H1 (cell line): ENCODE data around the gene TPD52L1. TPM values are rescaled to one million over a fixed set of nuclear protein-coding genes. Genes with fewer than 3 reads are reported as not detected.

Source experiments
- CTCF ChIA-PET: fragments of 300-600 bp; sonication (Branson Sonifier 250); formaldehyde crosslinking; loops from one replicate; lab custom pipeline; 2021; ENCODE audit not compliant: partially characterized antibody; lab: Charles Lee
- POLR2A ChIA-PET: fragments of 300-600 bp; sonication (Branson Sonifier 250); formaldehyde crosslinking; loops from one replicate; lab custom pipeline; 2021; ENCODE audit warnings: inconsistent platforms; ENCODE audit not compliant: partially characterized antibody; lab: Charles Lee
- DNase-seq, 2 experiments: peaks; one replicate each; pipeline versions ENCODE4 v3.0.0 to v3.0.0-alpha.2; 2010 to 2022; ENCODE audit warnings: low spot score in 2 of 2, low read depth in 1 of 2, mixed read lengths in 1 of 2
- FAIRE-seq: peaks from 2 replicates; lab custom pipeline; 2011; peaks lifted over from hg19 to GRCh38; lab: Jason Lieb, UNC
- H2AFZ ChIP-seq: 2 replicates; pipeline ENCODE4 v1.8.1; 2012; ENCODE audit warnings: low read length, inconsistent platforms
- H2AK5ac ChIP-seq: 2 replicates; pipeline ENCODE4 v1.6.1; 2013; ENCODE audit warnings: low read depth, low read length
- H2BK120ac ChIP-seq: replicated peaks from 2 replicates; pipeline ENCODE3; 2013; ENCODE audit warnings: low read depth, low read length, inconsistent platforms
- H2BK12ac ChIP-seq: 2 replicates; pipeline ENCODE4 v1.6.1; 2013; ENCODE audit warnings: low read depth, low read length
- H2BK15ac ChIP-seq: 2 replicates; pipeline ENCODE4 v1.6.1; 2013; ENCODE audit warnings: low read length
- H2BK20ac ChIP-seq: 2 replicates; pipeline ENCODE4 v1.6.1; 2013; ENCODE audit warnings: low read length
- H2BK5ac ChIP-seq: 2 replicates; pipeline ENCODE4 v1.6.1; 2013; ENCODE audit warnings: low read depth, low read length
- H3K14ac ChIP-seq: 2 replicates; pipeline ENCODE4 v1.6.1; 2013; ENCODE audit warnings: inconsistent platforms; ENCODE audit not compliant: insufficient read length
- H3K18ac ChIP-seq: 2 replicates; pipeline ENCODE4 v1.6.1; 2013; ENCODE audit warnings: low read length; ENCODE audit errors: extremely low read depth
- H3K23ac ChIP-seq: 2 replicates; pipeline ENCODE4 v1.6.1; 2013; ENCODE audit warnings: inconsistent platforms; ENCODE audit not compliant: insufficient read length
- H3K23me2 ChIP-seq: 2 replicates; pipeline ENCODE4 v1.6.1; 2013; ENCODE audit warnings: low read depth, low read length
- H3K27ac ChIP-seq: 2 replicates; pipeline ENCODE4 v1.6.1; 2011; ENCODE audit warnings: low read depth, low read length, inconsistent platforms
- H3K27me3 ChIP-seq, 4 experiments: replicated peaks in 1 of 4; 1 replicate in 1 of 4; 2 replicates in 3 of 4; pipeline versions ENCODE4 v1.6.1 to v1.8.1; 2011 to 2013; ENCODE audit warnings: low read length in 3 of 4, mild to moderate bottlenecking in 3 of 4, inconsistent platforms in 2 of 4, mixed read lengths in 2 of 4, moderate library complexity in 1 of 4; ENCODE audit not compliant: control insufficient read depth in 3 of 4, insufficient read depth in 3 of 4; ENCODE audit errors: extremely low read depth in 1 of 4
- H3K36me3 ChIP-seq, 4 experiments: 2 replicates each; pipeline versions ENCODE4 v1.6.1 to v1.8.1; 2011 to 2013; ENCODE audit warnings: mild to moderate bottlenecking in 4 of 4, low read length in 3 of 4, moderate library complexity in 2 of 4, control low read depth in 1 of 4, inconsistent platforms in 1 of 4; ENCODE audit not compliant: insufficient read depth in 4 of 4, control insufficient read depth in 2 of 4
- H3K4ac ChIP-seq: replicated peaks from 2 replicates; pipeline ENCODE3; 2013; ENCODE audit warnings: low read length, low read depth, mixed read lengths, inconsistent platforms; ENCODE audit not compliant: insufficient read length
- H3K4me1 ChIP-seq, 4 experiments: replicated peaks in 1 of 4; 1 replicate in 1 of 4; 2 replicates in 3 of 4; pipeline versions ENCODE4 v1.6.1 to v1.8.1; 2011 to 2013; ENCODE audit warnings: low read length in 3 of 4, inconsistent platforms in 2 of 4, mixed read lengths in 1 of 4; ENCODE audit not compliant: insufficient read depth in 4 of 4, control insufficient read depth in 3 of 4
- H3K4me2 ChIP-seq, 2 experiments: 2 replicates each; pipeline versions ENCODE4 v1.6.1 to v1.8.1; 2011 to 2013; ENCODE audit warnings: low read depth in 2 of 2, low read length in 2 of 2, control low read depth in 1 of 2, inconsistent platforms in 1 of 2, mild to moderate bottlenecking in 1 of 2; ENCODE audit not compliant: insufficient read depth in 1 of 2
- H3K4me3 ChIP-seq, 4 experiments: fragments of 200-600, 300-600 bp in 1 of 4; sonication (generic), shearing (Covaris generic), sonication (Bioruptor Twin) in 1 of 4; 2 replicates each; pipeline versions ENCODE4 v1.5.1 to v1.8.1; 2011 to 2016; ENCODE audit warnings: low read length in 4 of 4, low read depth in 3 of 4, control low read depth in 2 of 4, inconsistent platforms in 2 of 4, mild to moderate bottlenecking in 2 of 4, mixed read lengths in 1 of 4, moderate library complexity in 1 of 4; ENCODE audit not compliant: insufficient read depth in 2 of 4; ENCODE audit errors: extremely low read depth in 1 of 4
- H3K56ac ChIP-seq: replicated peaks from 2 replicates; pipeline ENCODE3; 2013; ENCODE audit warnings: low read depth, mild to moderate bottlenecking, mixed read lengths, low read length, inconsistent platforms; ENCODE audit not compliant: insufficient read length
- H3K79me1 ChIP-seq: 2 replicates; pipeline ENCODE4 v1.6.1; 2013; ENCODE audit warnings: low read depth, low read length, control low read depth
- H3K79me2 ChIP-seq, 2 experiments: 2 replicates each; pipeline versions ENCODE4 v1.6.1 to v1.8.1; 2012 to 2013; ENCODE audit warnings: low read length in 2 of 2, mild to moderate bottlenecking in 2 of 2, inconsistent platforms in 1 of 2; ENCODE audit not compliant: insufficient read depth in 2 of 2, control insufficient read depth in 1 of 2
- H3K9ac ChIP-seq, 4 experiments: replicated peaks in 1 of 4; 1 replicate in 1 of 4; 2 replicates in 3 of 4; pipeline versions ENCODE4 v1.6.1 to v1.8.1; 2011 to 2013; ENCODE audit warnings: low read depth in 3 of 4, low read length in 3 of 4, control low read depth in 2 of 4, mild to moderate bottlenecking in 2 of 4, moderate library complexity in 2 of 4, inconsistent platforms in 1 of 4; ENCODE audit errors: extremely low read depth in 1 of 4
- H3K9me3 ChIP-seq, 2 experiments: 2 replicates each; pipeline versions ENCODE4 v1.6.1 to v1.8.1; 2012 to 2013; ENCODE audit warnings: mild to moderate bottlenecking in 2 of 2, moderate library complexity in 2 of 2, control low read depth in 1 of 2, inconsistent platforms in 1 of 2, low read depth in 1 of 2, low read length in 1 of 2, mixed read lengths in 1 of 2; ENCODE audit not compliant: insufficient read depth in 2 of 2
- H4K20me1 ChIP-seq, 2 experiments: replicated peaks in 1 of 2; 2 replicates each; pipeline versions ENCODE3 to v1.8.1; 2011 to 2013; ENCODE audit warnings: inconsistent platforms in 2 of 2, low read length in 2 of 2, mild to moderate bottlenecking in 1 of 2; ENCODE audit not compliant: insufficient read depth in 2 of 2, control insufficient read depth in 1 of 2
- H4K5ac ChIP-seq: 2 replicates; pipeline ENCODE4 v1.6.1; 2013; ENCODE audit warnings: low read length, low read depth, mixed read lengths, inconsistent platforms; ENCODE audit not compliant: insufficient read length
- H4K8ac ChIP-seq: 2 replicates; pipeline ENCODE4 v1.8.0; 2013; ENCODE audit warnings: mild to moderate bottlenecking, moderate library complexity, low read length, inconsistent platforms; ENCODE audit not compliant: insufficient read depth; ENCODE audit errors: extremely low read depth
- H4K91ac ChIP-seq: replicated peaks from 2 replicates; pipeline ENCODE3; 2013; ENCODE audit warnings: low read length, mixed read lengths, inconsistent platforms; ENCODE audit not compliant: insufficient read length
- ATF3 ChIP-seq: IDR thresholded peaks from 2 replicates; pipeline ENCODE4 v1.6.1; 2011; ENCODE audit warnings: low read depth, mild to moderate bottlenecking, low read length; ENCODE audit not compliant: insufficient read depth
- EGR1 ChIP-seq: IDR thresholded peaks from 2 replicates; pipeline ENCODE4 v1.6.1; 2011; ENCODE audit warnings: low read depth, low read length, borderline replicate concordance
- HDAC6 ChIP-seq: IDR thresholded peaks from one replicate; pipeline ENCODE4 v1.7.1; 2012; ENCODE audit warnings: low read depth, mild to moderate bottlenecking, inconsistent platforms, low read length, moderate library complexity
- JUND ChIP-seq: IDR thresholded peaks from 2 replicates; pipeline ENCODE4 v1.6.1; 2011; ENCODE audit warnings: mild to moderate bottlenecking, improper control_type of control experiment, low read length
- MAX ChIP-seq: IDR thresholded peaks from 2 replicates; pipeline ENCODE4 v1.6.1; 2012; ENCODE audit warnings: inconsistent platforms
- POU5F1 ChIP-seq: IDR thresholded peaks from 2 replicates; pipeline ENCODE4 v1.6.1; 2011; ENCODE audit warnings: low read depth, mild to moderate bottlenecking, low read length, moderate library complexity
- RNF2 ChIP-seq: fragments of 200-900, 300-1000 bp; sonication (generic); IDR thresholded peaks from 2 replicates; pipeline ENCODE4 v1.7.1; 2016; ENCODE audit warnings: borderline replicate concordance, low read depth, mild to moderate bottlenecking, antibody characterized with exemption, low read length; ENCODE audit not compliant: poor library complexity, severe bottlenecking; ENCODE audit errors: missing control alignments
- SAP30 ChIP-seq: fragments of 300-600 bp; sonication (generic); IDR thresholded peaks from 2 replicates; pipeline ENCODE4 v1.7.1; 2012; ENCODE audit warnings: low read length, moderate library complexity, mild to moderate bottlenecking, inconsistent platforms; ENCODE audit not compliant: insufficient read depth, insufficient replicate concordance
- SRF ChIP-seq: IDR thresholded peaks from 2 replicates; pipeline ENCODE4 v1.6.1; 2011; ENCODE audit warnings: mild to moderate bottlenecking, low read depth, low read length, moderate library complexity
- TAF1 ChIP-seq: IDR thresholded peaks from 2 replicates; pipeline ENCODE4 v1.6.1; 2011; ENCODE audit warnings: mild to moderate bottlenecking, low read depth, low read length
- WGBS, 2 experiments: shearing (Covaris generic) in 1 of 2; methylation state at CpG; one replicate each; pipeline versions ENCODE4 v1.1.6 to v1.1.7; 2013 to 2015; ENCODE audit warnings: low lambda C conversion rate in 2 of 2, mixed read lengths in 2 of 2, inconsistent platforms in 1 of 2, low coverage in 1 of 2, missing lambda C conversion rate in 1 of 2; ENCODE audit not compliant: insufficient replicate concordance in 2 of 2, insufficient coverage in 1 of 2, insufficient read length in 1 of 2; ENCODE audit errors: extremely low coverage in 1 of 2, missing lambda C conversion rate in 1 of 2; 5-methylcytosine and 5-hydroxymethylcytosine counted together
- polyA plus RNA-seq, 7 experiments: library from polyadenylated mRNA; depleted of rRNA in 3 of 7; stranded (reverse) in 5 of 7; unstranded in 2 of 7; fragments of >200 nt in 5 of 7; fragments of 200-250 nt in 2 of 7; gene quantifications; 1 replicate in 5 of 7; 2 replicates in 1 of 7; 4 replicates in 1 of 7; pipeline versions ENCODE4 v1.2.1 to v1.2.3, GENCODE V29; 2011 to 2013; ENCODE audit warnings: missing spikeins in 2 of 7, mixed read lengths in 2 of 7
- total RNA-seq: library from RNA; stranded (reverse); fragmentation: NEBNext Ultra II Directional; extraction: Animal tissue kit (Norgen Biotek cat#: 25700); gene quantifications from 2 replicates; pipeline ENCODE4 v1.2.1, GENCODE V29; 2021

Gene TPD52L1
- total and polyA plus RNA-seq, 2 of the 8 experiments (the other 6 are each of a cell fraction or from before 2014, with no cell fraction given): 7.4 to 14.2 TPM

- FAIRE-seq: no peak
- no peaks in the 10 kb centered on the region for H3K79me2 ChIP-seq
- TF ChIP-seq SRF: no peak
- no peak for TF ChIP-seq MAX
- TF ChIP-seq RNF2: no peak
- no peak for TF ChIP-seq EGR1
- TF ChIP-seq SAP30: no peak
- TF ChIP-seq HDAC6: no peak
- no peak for TF ChIP-seq JUND
- TF ChIP-seq TAF1: no peak
- no peak for TF ChIP-seq ATF3
- TF ChIP-seq POU5F1: no peak
Observed at GRCh38 chr6:125170376-125170775, 16.8 kb downstream of the TPD52L1 start.

More at GRCh38 chr6:125170376-125170775, 16.8 kb downstream of the TPD52L1 start:
- no peak overlapping the region for H2BK120ac ChIP-seq
- no peak overlapping the region for H3K4ac ChIP-seq
- H2BK15ac ChIP-seq: no peak overlapping the region
- ChIA-PET CTCF (interaction anchor here (1.5 to 1.7 kb wide), 4 partner anchors 10 to 22 kb away, joined by 3 to 8 read pairs (median 6); partner anchors contain the start of gene TPD52L1), POLR2A (no interaction called here)
- no peak overlapping the region for H4K91ac ChIP-seq
- H3K36me3 ChIP-seq: no peaks in the 10 kb centered on the region
- H3K4me3 ChIP-seq: no peak overlapping the region
- WGBS, 2 experiments: 86% methylated on average over 1 of the region's 1 CpG; no CpG with 5 or more reads in 1 of the 2 experiments
- no peaks in the 10 kb centered on the region for H3K9me3 ChIP-seq
- H3K23me2 ChIP-seq: no peaks in the 10 kb centered on the region
- no peak overlapping the region for H2AK5ac ChIP-seq
- H3K18ac ChIP-seq: no peak overlapping the region
- H3K23ac ChIP-seq: no peak overlapping the region
- H2BK12ac ChIP-seq: no peak overlapping the region
- no peak overlapping the region for H3K4me2 ChIP-seq
- no peak overlapping the region for H3K27ac ChIP-seq
- no peak overlapping the region for H2AFZ ChIP-seq
- no peaks in the 10 kb centered on the region for H3K79me1 ChIP-seq
- no peak overlapping the region for H3K14ac ChIP-seq
- no peak overlapping the region for H4K5ac ChIP-seq
- H3K9ac ChIP-seq: no peak overlapping the region
- H2BK20ac ChIP-seq: no peak overlapping the region
- H3K56ac ChIP-seq: no peak overlapping the region
- DNase-seq: no peak
- H4K20me1 ChIP-seq: no peaks in the 10 kb centered on the region
- H4K8ac ChIP-seq: no peak overlapping the region
- no peaks in the 10 kb centered on the region for H3K27me3 ChIP-seq
- H3K4me1 ChIP-seq: no peaks in the 10 kb centered on the region
- 0 out of 2 replicates have a peak overlapping the region, but pooled peaks have one; percentile 9 for H2BK5ac ChIP-seq
